ENCODE data around the gene KCNJ15.

GRCh38 chr21:38326429-38326828 lies 69.6 kb downstream of the KCNJ15 start:
- no peak for TF ChIP-seq CTCF (IDR thresholded peaks at IDR 0.05)
- TF ChIP-seq POLR2AphosphoS5 (IDR thresholded peaks at IDR 0.05; ENCODE audit: low read depth, low read length), result no peak
- TF ChIP-seq REST (IDR thresholded peaks at IDR 0.05; ENCODE audit: insufficient read depth in 1 of 2, low read depth in 2 of 2, low read length in 1 of 2), result no peak
- TF ChIP-seq SIN3A (IDR thresholded peaks at IDR 0.05; ENCODE audit: borderline replicate concordance, insufficient read depth, low read depth, low read length), result no peak
